H1 (cell line): ENCODE data around the gene UHRF1.

ENCODE experiments used
- CHD1 ChIP-seq: IDR thresholded peaks from 2 replicates; pipeline ENCODE4 v1.6.1; 2012; ENCODE audit warnings: low read depth, low read length, improper control_type of control experiment
- CTCF ChIP-seq, 3 experiments: IDR thresholded peaks; 1 replicate in 2 of 3; 2 replicates in 1 of 3; pipeline versions ENCODE4 v1.5.1 to v1.6.1; 2011; ENCODE audit warnings: low read length in 3 of 3, mild to moderate bottlenecking in 3 of 3, inconsistent platforms in 2 of 3, low read depth in 1 of 3, moderate library complexity in 1 of 3; ENCODE audit not compliant: insufficient read depth in 1 of 3; ENCODE audit errors: control extremely low read depth in 1 of 3
- EZH2 ChIP-seq: fragments of 200-600 bp; sonication (generic); IDR thresholded peaks from 2 replicates; pipeline ENCODE4 v1.7.1; 2012; ENCODE audit warnings: low read depth, mild to moderate bottlenecking, moderate library complexity, low read length, inconsistent platforms; ENCODE audit not compliant: severe bottlenecking
- MAX ChIP-seq: IDR thresholded peaks from 2 replicates; pipeline ENCODE4 v1.6.1; 2012; ENCODE audit warnings: inconsistent platforms
- POLR2A ChIP-seq, 2 experiments: IDR thresholded peaks; 1 replicate in 1 of 2; 2 replicates in 1 of 2; pipeline ENCODE4 v1.6.1; 2011; ENCODE audit warnings: low read depth in 2 of 2, low read length in 2 of 2, mild to moderate bottlenecking in 2 of 2; ENCODE audit errors: control extremely low read depth in 1 of 2
- POLR2AphosphoS5 ChIP-seq: IDR thresholded peaks from 2 replicates; pipeline ENCODE4 v1.6.1; 2011; ENCODE audit warnings: low read depth, low read length
- RAD21 ChIP-seq, 2 experiments: IDR thresholded peaks in 1 of 2; conservative IDR thresholded peaks in 1 of 2; 2 replicates each; pipeline ENCODE4 v1.6.1; 2011; ENCODE audit warnings: low read depth in 2 of 2, low read length in 2 of 2, improper control_type of control experiment in 1 of 2, inconsistent platforms in 1 of 2, mild to moderate bottlenecking in 1 of 2, moderate library complexity in 1 of 2
- RFX5 ChIP-seq: IDR thresholded peaks from 2 replicates; pipeline ENCODE4 v1.6.1; 2011; ENCODE audit warnings: low read depth, low read length, improper control_type of control experiment, borderline replicate concordance
- SRF ChIP-seq: IDR thresholded peaks from 2 replicates; pipeline ENCODE4 v1.6.1; 2011; ENCODE audit warnings: mild to moderate bottlenecking, low read depth, low read length, moderate library complexity
- USF2 ChIP-seq: IDR thresholded peaks from 2 replicates; pipeline ENCODE4 v1.6.1; 2011; ENCODE audit warnings: low read length, improper control_type of control experiment
- YY1 ChIP-seq: IDR thresholded peaks from 2 replicates; pipeline ENCODE4 v1.6.1; 2011; ENCODE audit warnings: low read depth, mild to moderate bottlenecking, low read length
- TF ChIP-seq, protein P1 (sequence below): IDR thresholded peaks from 2 replicates; pipeline ENCODE4 v1.6.1; 2012; ENCODE audit warnings: low read length, inconsistent platforms

GRCh38 chr19:4987256-4987655 is 78.0 kb downstream of the UHRF1 start:
- TF ChIP-seq CTCF (IDR thresholded peaks at IDR 0.05; ENCODE audit: control extremely low read depth in 1 of 3, insufficient read depth in 1 of 3, low read depth in 1 of 3, low read length in 3 of 3) (no peak), POLR2A (IDR thresholded peaks at IDR 0.05; ENCODE audit: control extremely low read depth in 1 of 2, low read depth in 2 of 2, low read length in 2 of 2) (no peak), SRF (no peak), POLR2AphosphoS5 (no peak), USF2 (no peak), RAD21 (IDR thresholded peaks at IDR 0.05 in 1 of 2, conservative IDR thresholded peaks at IDR 0.05 in 1 of 2; ENCODE audit: low read depth in 2 of 2, low read length in 2 of 2) (no peak), RFX5 (no peak), EZH2 (no peak), CHD1 (no peak), MAX (no peak), YY1 (no peak)
- TF ChIP-seq, protein P1, sequence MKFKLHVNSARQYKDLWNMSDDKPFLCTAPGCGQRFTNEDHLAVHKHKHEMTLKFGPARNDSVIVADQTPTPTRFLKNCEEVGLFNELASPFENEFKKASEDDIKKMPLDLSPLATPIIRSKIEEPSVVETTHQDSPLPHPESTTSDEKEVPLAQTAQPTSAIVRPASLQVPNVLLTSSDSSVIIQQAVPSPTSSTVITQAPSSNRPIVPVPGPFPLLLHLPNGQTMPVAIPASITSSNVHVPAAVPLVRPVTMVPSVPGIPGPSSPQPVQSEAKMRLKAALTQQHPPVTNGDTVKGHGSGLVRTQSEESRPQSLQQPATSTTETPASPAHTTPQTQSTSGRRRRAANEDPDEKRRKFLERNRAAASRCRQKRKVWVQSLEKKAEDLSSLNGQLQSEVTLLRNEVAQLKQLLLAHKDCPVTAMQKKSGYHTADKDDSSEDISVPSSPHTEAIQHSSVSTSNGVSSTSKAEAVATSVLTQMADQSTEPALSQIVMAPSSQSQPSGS = no peak
